Measurements from ENCODE around the gene SLC4A7. TPM values are rescaled to one million over a fixed set of nuclear protein-coding genes. Genes with fewer than 3 reads are reported as not detected.
A peak's percentile ranks its signal among the peaks of the same experiment; 100 is the strongest.
"Not testable (repeated sequence)": the region's sequence is repeated elsewhere in the genome, so short reads cannot be mapped to it uniquely, and the experiment has no call there.

The SLC4A7 gene
- total RNA-seq (176 and 214 TPM in 2 replicates), polyA plus RNA-seq (23.8 TPM in 2 replicates), polyA minus RNA-seq (ENCODE audit: low replicate concordance) (5.7 and 7.4 TPM in 2 replicates)
- 15.7 and 18.8 TPM in 2 replicates for polyA plus RNA-seq (2012)

DNA sequence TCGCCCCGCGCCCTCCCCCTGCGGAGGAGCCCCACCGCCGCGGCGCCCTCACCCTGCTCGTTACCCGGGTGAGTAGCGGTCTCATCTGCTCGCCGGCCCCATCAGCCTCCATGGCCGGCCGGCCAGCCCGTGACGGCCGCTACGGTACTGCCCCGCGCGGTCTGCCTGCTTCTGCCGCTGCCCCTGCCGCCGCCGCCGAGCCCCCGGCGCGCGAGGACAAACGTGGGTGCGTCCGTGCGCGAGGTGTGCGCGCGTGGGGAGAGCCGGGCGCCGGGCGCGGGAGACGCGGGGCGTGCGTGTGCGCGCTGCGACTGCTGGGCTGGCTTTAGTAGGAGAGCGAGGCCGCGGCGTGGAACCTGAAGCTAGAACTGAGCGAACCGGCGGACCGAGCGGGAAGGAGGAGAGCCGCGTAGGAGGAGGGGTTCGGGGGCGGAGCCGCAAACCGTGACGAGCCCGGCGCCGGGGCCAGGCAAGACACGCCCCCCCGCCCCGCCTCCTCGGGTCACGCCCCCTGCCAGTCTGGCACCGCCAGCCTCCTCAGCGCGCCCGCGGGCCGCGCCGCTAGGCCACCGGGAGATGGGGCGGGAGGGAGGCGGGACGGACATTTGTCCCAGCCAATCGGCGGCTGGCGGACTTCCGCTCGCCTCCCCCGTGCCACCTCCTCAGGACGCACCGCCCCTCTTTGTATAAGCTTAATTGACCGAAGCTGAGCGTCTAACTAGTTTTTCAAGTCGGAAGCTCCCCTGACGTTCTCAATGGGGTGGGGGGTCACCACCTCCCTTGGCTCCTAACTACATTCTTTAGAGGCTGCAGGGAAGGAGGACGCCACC, at the start of gene SLC4A7:
Gene SLC4A7, minus strand, starts transcription at position 370 of the 830 bp plus-strand sequence. Its CDS starts 258 bp downstream, at position 112.
- H3K9me3 ChIP-seq (ENCODE audit: control insufficient read depth, insufficient read depth, low read depth, low read length), result no peaks in the 10 kb centered on the region

DNA sequence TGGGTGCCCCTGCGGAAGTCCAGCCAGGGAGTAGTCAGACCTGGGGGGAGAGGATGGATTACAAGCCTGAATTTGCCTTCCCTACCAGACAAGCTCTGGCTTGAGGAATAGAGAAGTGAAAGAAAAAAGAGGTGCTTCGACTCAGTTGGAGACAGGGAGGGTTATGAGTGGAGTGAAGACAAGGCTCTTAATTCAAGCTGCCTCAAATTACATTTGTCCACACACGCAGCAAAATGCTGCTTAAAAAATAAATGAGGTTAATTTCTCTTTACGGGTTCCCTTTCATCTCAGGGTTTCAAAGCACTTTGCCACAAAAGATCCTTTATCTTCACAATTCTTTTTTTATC, 49.0 kb upstream of the SLC4A7 start:
- Histone ChIP-seq H3K27me3 (ENCODE audit: control insufficient read depth, insufficient read depth, low read length) (no peaks in the 10 kb centered on the region), H3K4me3 (replicated peaks in 1 of 4; ENCODE audit: control extremely low read depth in 1 of 4, insufficient read depth in 1 of 4, low read depth in 3 of 4, low read length in 4 of 4) (no peak overlapping the region), H3K79me2 (ENCODE audit: control insufficient read depth, insufficient read depth, low read length) (no peaks in the 10 kb centered on the region), H3K4me2 (ENCODE audit: extremely low read depth, insufficient read depth, low read length) (peak overlapping the region; percentile 61), H3K9me3 (ENCODE audit: control insufficient read depth, insufficient read depth, low read depth, low read length) (no peaks in the 10 kb centered on the region), H3K9ac (ENCODE audit: insufficient read depth, low read length) (peak overlapping the region; percentile 26), H3K27ac (ENCODE audit: insufficient read depth, low read length) (peak overlapping the region; percentile 82), H3K36me3 (ENCODE audit: control insufficient read depth, insufficient read depth, low read length) (no peaks in the 10 kb centered on the region), H2AFZ (ENCODE audit: low read length) (peak overlapping the region; percentile 77), H3K4me1 (ENCODE audit: control insufficient read depth, extremely low read depth, insufficient read depth, low read length) (peaks cover 21% of the 10 kb centered on the region), H4K20me1 (ENCODE audit: control insufficient read depth, extremely low read depth, insufficient read depth, low read length) (no peaks in the 10 kb centered on the region)
- DNase-seq (ENCODE audit: low read depth in 2 of 2), result peak; percentile 36 to 55
- no peak for TF ChIP-seq EZH2 (IDR thresholded peaks at IDR 0.05; ENCODE audit: low read length, missing control alignments)
- TF ChIP-seq, protein P1, sequence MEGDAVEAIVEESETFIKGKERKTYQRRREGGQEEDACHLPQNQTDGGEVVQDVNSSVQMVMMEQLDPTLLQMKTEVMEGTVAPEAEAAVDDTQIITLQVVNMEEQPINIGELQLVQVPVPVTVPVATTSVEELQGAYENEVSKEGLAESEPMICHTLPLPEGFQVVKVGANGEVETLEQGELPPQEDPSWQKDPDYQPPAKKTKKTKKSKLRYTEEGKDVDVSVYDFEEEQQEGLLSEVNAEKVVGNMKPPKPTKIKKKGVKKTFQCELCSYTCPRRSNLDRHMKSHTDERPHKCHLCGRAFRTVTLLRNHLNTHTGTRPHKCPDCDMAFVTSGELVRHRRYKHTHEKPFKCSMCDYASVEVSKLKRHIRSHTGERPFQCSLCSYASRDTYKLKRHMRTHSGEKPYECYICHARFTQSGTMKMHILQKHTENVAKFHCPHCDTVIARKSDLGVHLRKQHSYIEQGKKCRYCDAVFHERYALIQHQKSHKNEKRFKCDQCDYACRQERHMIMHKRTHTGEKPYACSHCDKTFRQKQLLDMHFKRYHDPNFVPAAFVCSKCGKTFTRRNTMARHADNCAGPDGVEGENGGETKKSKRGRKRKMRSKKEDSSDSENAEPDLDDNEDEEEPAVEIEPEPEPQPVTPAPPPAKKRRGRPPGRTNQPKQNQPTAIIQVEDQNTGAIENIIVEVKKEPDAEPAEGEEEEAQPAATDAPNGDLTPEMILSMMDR (conservative IDR thresholded peaks at IDR 0.05 in 1 of 2, IDR thresholded peaks at IDR 0.05 in 1 of 2; ENCODE audit: low read depth in 1 of 2, low read length in 2 of 2), result no peak

More for the DNA sequence above, at the start of gene SLC4A7:
- H2AFZ ChIP-seq (ENCODE audit: low read length), result peak within 1 kb of the TSS; percentile 71
- peaks cover 49% of the 10 kb centered on the region for H3K79me2 ChIP-seq (ENCODE audit: control insufficient read depth, insufficient read depth, low read length)
- peak within 1 kb of the TSS; percentile 83 for H3K27ac ChIP-seq (ENCODE audit: insufficient read depth, low read length)
- H3K4me2 ChIP-seq (ENCODE audit: extremely low read depth, insufficient read depth, low read length), result peak within 1 kb of the TSS; percentile 79
- H3K4me3 ChIP-seq (replicated peaks in 1 of 4; ENCODE audit: control extremely low read depth in 1 of 4, insufficient read depth in 1 of 4, low read depth in 3 of 4, low read length in 4 of 4), result peak within 1 kb of the TSS; percentile 61 to 85 (median 74)
- peaks cover 3% of the 10 kb centered on the region for H3K4me1 ChIP-seq (ENCODE audit: control insufficient read depth, extremely low read depth, insufficient read depth, low read length)
- no peaks in the 10 kb centered on the region for H4K20me1 ChIP-seq (ENCODE audit: control insufficient read depth, extremely low read depth, insufficient read depth, low read length)
- H3K36me3 ChIP-seq (ENCODE audit: control insufficient read depth, insufficient read depth, low read length), result no peaks in the 10 kb centered on the region
- no peaks in the 10 kb centered on the region for H3K27me3 ChIP-seq (ENCODE audit: control insufficient read depth, insufficient read depth, low read length)
- no peak for TF ChIP-seq EZH2 (IDR thresholded peaks at IDR 0.05; ENCODE audit: low read length, missing control alignments)
- TF ChIP-seq, protein P1 (conservative IDR thresholded peaks at IDR 0.05 in 1 of 2, IDR thresholded peaks at IDR 0.05 in 1 of 2; ENCODE audit: low read depth in 1 of 2, low read length in 2 of 2), result no peak
- H3K9ac ChIP-seq (ENCODE audit: insufficient read depth, low read length), result peak within 1 kb of the TSS; percentile 90
- peak; percentile 95 for DNase-seq (ENCODE audit: low read depth in 2 of 2)

DNA sequence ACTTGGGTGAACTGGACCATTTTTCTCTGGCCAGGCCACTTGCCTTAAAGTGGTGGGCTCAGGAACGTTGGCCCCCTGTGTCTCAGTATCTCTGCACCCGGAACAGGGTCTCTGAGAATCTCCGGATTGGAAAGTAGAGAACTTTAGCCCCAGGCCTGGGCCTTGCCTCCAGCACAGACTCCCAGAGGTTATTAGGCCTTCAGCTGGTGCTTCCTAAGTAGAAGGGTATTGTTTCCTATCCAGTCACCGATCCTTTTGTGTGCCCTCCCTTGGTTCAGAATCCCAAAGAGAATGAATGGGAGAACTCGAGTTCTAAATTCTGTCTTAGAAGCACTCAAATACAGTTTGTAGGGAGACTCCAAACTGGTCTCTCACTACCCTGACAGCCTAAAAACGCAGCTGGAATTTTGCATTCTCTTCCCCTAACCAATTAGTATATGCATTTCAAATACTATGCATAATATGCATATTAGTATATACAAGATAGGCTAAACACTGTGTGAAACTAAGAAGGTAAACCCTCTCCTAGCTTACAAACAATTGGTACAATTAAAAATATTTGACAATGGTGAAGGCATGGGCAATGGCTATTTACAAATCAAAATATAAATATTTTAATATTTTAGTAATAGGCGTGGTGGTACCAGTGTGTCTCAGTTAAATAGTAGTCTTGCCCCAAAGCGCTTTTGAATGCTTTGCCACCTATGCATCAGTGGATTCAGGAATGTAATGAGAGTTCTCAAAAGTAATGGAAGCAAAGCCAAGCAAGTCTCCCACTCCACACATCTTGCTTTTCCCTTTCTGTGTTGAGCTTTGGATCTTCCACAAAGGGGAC, 48.5 kb upstream of the SLC4A7 start:
- H2AFZ ChIP-seq (ENCODE audit: low read length), result peak overlapping the region; percentile 77
- peak overlapping the region; percentile 26 for H3K9ac ChIP-seq (ENCODE audit: insufficient read depth, low read length)
- no peaks in the 10 kb centered on the region for H3K27me3 ChIP-seq (ENCODE audit: control insufficient read depth, insufficient read depth, low read length)
- no peaks in the 10 kb centered on the region for H3K9me3 ChIP-seq (ENCODE audit: control insufficient read depth, insufficient read depth, low read depth, low read length)
- no peak for DNase-seq (ENCODE audit: low read depth in 2 of 2)
- peak overlapping the region; percentile 82 for H3K27ac ChIP-seq (ENCODE audit: insufficient read depth, low read length)
- H4K20me1 ChIP-seq (ENCODE audit: control insufficient read depth, extremely low read depth, insufficient read depth, low read length), result no peaks in the 10 kb centered on the region
- peaks cover 21% of the 10 kb centered on the region for H3K4me1 ChIP-seq (ENCODE audit: control insufficient read depth, extremely low read depth, insufficient read depth, low read length)
- no peaks in the 10 kb centered on the region for H3K36me3 ChIP-seq (ENCODE audit: control insufficient read depth, insufficient read depth, low read length)
- no peaks in the 10 kb centered on the region for H3K79me2 ChIP-seq (ENCODE audit: control insufficient read depth, insufficient read depth, low read length)
- H3K4me3 ChIP-seq (replicated peaks in 1 of 4; ENCODE audit: control extremely low read depth in 1 of 4, insufficient read depth in 1 of 4, low read depth in 3 of 4, low read length in 4 of 4), result no peak overlapping the region
- H3K4me2 ChIP-seq (ENCODE audit: extremely low read depth, insufficient read depth, low read length), result peak overlapping the region; percentile 61
- TF ChIP-seq, protein P1 (conservative IDR thresholded peaks at IDR 0.05 in 1 of 2, IDR thresholded peaks at IDR 0.05 in 1 of 2; ENCODE audit: low read depth in 1 of 2, low read length in 2 of 2), result no peak
- TF ChIP-seq EZH2 (IDR thresholded peaks at IDR 0.05; ENCODE audit: low read length, missing control alignments), result no peak

DNA sequence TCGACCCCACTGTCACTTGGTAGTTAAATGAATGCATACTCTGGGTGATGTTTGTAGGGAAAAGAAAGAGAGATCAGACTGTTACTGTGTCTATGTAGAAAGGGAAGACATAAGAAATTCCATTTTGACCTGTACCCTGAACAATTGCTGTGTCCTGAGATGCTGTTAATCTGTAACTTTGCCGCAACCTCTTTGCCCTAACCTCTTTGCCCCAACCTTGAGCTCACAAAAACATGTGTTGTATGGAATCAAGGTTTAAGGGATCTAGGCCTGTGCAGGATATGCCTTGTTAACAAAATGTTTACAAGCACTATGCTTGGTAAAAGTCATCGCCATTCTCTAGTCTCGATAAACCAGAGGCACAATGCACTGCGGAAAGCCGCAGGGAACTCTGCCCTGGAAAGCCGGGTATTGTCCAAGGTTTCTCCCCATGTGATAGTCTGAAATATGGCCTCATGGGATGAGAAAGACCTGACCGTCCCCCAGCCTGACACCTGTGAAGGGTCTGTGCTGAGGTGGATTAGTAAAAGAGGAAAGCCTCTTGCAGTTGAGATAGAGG, 47.1 kb upstream of the SLC4A7 start:
- not testable (repeated sequence) for H3K9me3 ChIP-seq (ENCODE audit: control insufficient read depth, insufficient read depth, low read depth, low read length); H3K36me3 ChIP-seq (ENCODE audit: control insufficient read depth, insufficient read depth, low read length); H4K20me1 ChIP-seq (ENCODE audit: control insufficient read depth, extremely low read depth, insufficient read depth, low read length); H3K27me3 ChIP-seq (ENCODE audit: control insufficient read depth, insufficient read depth, low read length); DNase-seq (ENCODE audit: low read depth in 2 of 2); H3K27ac ChIP-seq (ENCODE audit: insufficient read depth, low read length); H3K4me2 ChIP-seq (ENCODE audit: extremely low read depth, insufficient read depth, low read length); H3K4me3 ChIP-seq (replicated peaks in 1 of 4; ENCODE audit: control extremely low read depth in 1 of 4, insufficient read depth in 1 of 4, low read depth in 3 of 4, low read length in 4 of 4); H2AFZ ChIP-seq (ENCODE audit: low read length); H3K79me2 ChIP-seq (ENCODE audit: control insufficient read depth, insufficient read depth, low read length); H3K9ac ChIP-seq (ENCODE audit: insufficient read depth, low read length)
- H3K4me1 ChIP-seq (ENCODE audit: control insufficient read depth, extremely low read depth, insufficient read depth, low read length), result peaks cover 21% of the 10 kb centered on the region
